ENCODE results near the gene ZSCAN16.

DNA sequence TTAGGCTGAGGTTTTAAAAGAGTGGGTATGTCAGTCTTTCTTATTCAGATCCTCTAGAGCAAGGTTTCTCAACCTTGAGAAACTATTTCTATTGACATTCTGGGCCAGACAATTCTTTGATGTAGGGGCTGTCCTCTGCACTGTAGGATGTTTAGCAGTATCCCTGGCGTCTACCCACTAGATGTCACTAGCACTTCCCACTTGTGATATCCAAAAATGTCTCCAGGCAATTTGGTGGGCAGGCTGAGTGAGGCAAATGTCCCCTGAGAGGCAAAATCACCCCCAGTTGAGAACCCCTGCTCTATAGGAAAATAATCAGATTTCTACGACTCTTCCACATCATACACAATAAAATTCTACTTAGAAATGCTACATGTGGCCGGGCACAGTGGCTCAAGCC, 9.6 kb downstream of the ZSCAN16 start:
- TF ChIP-seq, protein P1, sequence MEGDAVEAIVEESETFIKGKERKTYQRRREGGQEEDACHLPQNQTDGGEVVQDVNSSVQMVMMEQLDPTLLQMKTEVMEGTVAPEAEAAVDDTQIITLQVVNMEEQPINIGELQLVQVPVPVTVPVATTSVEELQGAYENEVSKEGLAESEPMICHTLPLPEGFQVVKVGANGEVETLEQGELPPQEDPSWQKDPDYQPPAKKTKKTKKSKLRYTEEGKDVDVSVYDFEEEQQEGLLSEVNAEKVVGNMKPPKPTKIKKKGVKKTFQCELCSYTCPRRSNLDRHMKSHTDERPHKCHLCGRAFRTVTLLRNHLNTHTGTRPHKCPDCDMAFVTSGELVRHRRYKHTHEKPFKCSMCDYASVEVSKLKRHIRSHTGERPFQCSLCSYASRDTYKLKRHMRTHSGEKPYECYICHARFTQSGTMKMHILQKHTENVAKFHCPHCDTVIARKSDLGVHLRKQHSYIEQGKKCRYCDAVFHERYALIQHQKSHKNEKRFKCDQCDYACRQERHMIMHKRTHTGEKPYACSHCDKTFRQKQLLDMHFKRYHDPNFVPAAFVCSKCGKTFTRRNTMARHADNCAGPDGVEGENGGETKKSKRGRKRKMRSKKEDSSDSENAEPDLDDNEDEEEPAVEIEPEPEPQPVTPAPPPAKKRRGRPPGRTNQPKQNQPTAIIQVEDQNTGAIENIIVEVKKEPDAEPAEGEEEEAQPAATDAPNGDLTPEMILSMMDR (conservative IDR thresholded peaks at IDR 0.05): peak; percentile 62
- TF ChIP-seq ZFX (IDR thresholded peaks at IDR 0.05): no peak
